Measurements from ENCODE around the gene CHD5.

Gene CHD5

DNA sequence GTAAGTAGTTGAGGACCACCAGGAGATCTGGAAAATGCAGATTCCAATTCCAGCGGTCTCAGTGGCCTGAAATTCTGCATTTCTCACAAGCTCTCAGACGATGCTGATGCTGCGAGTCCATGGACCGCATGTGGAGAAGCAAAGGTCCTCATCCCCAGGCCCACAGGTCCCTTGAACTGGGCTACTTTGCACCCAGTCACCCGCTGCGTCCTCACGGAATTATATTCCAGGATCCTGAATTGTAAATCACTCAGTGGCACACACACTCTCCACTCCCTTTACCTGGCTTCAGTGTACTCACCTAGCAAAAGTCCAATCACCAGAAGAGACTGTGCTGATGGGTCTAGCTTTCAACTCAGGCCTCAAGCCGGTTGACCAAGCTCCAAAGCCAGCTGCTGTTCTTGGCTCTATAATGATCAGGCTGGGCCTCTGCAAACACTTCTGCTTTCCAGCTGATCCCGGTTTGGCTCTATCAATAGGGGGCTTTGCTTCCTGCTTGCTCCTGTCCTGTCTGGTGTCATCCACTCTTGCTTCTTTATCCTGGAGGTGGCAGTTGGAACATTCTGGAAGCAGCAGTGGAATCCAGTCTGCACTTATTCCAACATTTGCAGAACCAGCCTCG is 20.2 kb upstream of the CHD5 start:
- no peak for DNase-seq

DNA sequence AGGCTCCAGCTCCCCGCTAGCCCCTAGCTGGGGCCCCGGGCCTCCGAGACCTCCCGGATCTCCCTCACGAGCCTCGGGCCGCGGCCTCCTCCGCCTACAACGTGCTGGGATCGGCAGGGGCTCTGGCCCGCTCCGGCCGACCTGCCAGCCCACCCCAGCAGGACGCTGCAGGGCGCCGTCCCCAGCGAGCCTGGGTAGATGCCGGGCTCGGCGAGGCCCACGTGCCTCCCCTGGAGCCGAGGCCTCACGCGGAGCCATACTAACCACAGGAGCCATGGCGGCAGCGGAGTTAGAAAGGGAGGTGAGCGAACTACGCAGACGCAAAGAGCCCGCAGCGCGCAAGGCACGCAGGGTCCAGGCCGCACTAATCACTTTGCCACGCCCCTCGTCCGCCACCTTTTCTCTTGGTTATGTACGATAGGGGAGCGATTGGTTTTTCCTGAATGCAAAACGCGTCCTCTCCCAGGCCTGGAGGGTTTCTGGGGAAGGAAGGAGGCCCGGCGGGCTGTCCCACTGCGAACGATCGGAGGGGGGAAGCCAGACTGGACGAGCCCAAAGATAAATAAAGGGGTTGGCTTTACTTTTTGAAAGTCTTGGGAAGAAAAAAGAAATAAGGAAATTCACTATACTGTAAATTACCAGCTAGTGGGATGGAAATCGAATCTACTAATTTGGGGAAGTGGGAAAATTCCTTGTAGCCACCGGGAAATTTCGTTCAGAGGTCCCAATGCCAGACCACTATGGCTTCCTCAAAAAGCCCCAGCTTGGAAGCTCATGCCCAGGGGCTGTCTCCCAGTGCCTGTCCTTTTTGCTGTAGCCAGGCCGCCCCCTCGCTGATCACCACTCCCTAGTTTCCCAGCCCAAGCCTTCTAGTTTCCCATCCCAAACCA is 19.4 kb upstream of the CHD5 start, which contains the start of gene RPL22:
RPL22 (minus strand) TSS at position 298 of the 890 bp plus-strand sequence; CDS start at position 276, 22 bp downstream.
- DNase-seq, result peak; percentile 97

DNA sequence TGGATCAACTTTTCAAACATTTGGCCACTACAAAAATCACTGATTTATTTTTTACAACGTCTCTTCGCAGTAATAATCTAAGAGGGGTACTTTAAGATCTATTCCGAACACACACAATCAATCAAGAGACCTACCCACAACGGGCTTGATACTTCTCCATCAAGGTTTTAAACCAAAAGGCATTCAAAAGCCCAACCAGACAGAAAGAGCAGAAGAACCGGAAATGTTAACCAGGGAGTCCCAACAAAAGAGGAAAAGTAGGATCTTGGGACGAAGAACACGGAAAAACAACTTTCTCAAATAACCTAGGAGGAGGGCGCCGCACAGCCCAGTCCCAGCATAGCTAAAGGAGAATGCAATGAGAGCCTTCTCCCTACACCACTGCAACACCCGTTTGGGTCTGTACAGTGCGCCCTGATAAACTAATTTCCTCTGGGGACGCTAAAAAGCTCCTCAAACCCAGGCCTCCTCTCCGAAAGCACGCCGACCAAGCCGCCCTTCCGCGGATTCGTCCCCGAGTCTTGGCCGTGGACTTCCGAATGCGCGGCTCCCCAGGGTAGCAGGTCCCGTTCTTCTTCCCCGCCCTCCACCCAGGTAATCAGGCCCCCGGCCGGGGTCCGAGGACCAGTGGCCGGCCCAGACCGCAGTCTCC is 18.7 kb upstream of the CHD5 start:
- no peak for DNase-seq

DNA sequence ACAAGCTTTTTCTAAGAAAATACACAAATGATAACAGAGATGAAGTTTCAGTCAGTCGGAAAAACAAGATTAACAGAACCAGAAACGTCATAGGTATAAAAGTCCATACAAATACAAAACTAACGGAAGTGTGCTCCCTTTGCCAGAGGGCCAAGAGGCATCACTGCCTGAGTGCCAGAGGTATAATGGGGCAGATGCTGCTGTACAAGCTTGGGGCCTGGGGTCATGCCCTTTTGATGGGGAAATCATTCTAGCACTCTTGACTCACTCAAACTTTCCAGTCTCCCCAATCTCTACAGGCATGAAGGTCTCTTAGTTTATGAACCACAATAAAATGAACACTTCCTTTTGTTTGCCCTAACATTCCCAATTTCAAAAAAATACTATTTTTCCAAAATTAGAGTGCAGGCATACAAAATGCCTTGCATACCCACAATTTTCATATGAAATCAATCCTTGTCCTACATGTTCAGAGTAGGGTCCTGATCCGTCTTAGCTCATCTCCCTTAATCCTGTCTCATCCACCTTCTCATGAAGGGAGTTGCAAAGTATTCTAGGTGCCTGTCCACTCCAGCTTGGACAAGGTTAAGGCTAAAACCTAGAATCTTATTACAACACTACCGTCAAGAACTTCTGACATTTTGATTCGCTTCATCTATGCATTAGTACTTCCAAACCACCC is 17.8 kb upstream of the CHD5 start:
- DNase-seq, result no peak

DNA sequence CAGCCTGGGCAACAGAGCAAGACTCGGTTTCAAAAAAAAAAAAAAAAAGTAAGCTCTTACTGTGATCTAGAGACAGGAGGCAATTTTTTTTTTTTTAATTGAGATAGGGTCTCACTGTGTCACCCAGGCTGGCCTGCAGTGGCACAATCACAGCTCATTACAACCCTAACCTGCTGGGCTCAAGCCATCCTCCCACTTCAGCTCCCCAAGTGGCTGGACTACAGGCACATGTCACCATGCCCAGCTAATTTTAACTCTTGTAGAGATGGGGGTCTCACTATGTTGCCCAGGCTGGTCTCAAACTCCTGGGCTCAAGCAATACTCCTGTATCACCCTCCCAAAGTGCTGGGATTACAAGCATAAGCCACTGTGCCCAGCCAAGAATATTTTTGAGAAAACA is 11.8 kb upstream of the CHD5 start:
- DNase-seq, result no peak

DNA sequence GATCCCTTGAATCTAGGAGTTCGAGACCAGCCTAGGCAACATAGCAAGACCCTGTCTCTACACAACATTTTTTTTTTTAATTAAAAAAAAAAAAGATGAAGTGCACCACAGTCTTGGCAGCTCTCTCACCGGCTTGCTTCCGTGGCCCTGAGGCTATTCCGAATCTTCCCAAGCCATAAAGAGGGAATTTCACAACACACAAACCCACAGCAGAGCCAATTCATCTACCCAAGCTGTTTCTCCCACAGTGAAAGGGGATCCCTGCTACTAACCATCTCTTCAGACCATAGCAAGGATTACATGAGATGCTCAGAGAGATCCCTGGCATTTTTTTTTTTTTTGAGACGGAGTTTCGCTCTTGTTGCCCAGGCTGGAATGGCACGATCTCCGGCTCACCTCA is 8.3 kb upstream of the CHD5 start:
- no peak for DNase-seq

DNA sequence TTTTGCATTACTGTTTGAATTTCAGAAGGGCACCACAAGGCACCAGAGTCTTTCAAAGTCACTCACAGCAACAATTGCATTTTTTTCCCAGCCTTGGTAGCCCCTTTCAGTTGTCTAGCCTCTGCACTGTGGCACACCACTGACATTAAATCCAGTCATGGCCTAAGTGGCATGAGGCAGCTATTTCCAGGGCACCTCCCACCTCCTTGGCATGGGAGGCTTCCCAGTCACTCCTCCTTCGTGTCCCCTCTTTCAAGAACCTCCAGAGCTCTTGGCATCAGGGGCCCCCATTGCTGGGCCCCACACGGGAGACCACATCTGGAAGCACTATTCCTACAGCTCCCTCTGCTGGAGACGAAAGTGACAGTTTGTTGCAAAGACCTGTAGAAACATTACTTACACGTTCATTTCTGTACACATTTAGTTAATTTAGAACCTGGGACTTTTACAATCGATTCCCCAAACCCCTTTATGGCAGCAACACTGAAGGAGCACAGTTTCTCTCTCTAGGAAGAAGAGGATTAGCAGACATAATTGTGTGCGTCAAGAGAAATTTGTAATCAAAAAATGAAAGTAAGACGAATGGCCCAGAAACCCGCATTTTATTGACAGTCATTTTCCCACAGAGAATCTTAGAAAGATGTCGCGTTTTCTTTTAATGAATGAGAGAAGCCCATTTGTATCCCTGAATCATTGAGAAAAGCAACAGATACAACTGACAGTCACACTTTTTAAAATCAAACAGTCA is 5.7 kb upstream of the CHD5 start:
- DNase-seq, result no peak

DNA sequence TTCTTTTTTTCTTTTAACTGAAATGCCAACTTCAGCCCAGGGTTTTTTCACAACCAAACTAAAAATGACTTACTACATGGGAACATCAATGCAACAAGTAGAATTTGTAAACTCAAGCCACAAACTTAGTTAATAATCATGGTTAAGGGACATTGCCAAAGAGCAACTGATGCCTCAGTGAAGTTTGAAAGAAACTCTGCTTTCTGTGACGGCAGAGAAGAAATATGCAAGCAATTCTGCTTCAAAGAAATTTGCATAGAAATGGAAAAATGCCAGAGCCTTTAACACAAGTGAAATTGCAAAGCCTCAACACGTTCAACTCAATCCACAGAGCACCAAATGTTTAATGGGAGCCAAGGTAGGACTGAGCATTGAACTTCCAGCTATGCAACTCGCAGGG is 5.0 kb upstream of the CHD5 start:
- peak; percentile 65 for DNase-seq

DNA sequence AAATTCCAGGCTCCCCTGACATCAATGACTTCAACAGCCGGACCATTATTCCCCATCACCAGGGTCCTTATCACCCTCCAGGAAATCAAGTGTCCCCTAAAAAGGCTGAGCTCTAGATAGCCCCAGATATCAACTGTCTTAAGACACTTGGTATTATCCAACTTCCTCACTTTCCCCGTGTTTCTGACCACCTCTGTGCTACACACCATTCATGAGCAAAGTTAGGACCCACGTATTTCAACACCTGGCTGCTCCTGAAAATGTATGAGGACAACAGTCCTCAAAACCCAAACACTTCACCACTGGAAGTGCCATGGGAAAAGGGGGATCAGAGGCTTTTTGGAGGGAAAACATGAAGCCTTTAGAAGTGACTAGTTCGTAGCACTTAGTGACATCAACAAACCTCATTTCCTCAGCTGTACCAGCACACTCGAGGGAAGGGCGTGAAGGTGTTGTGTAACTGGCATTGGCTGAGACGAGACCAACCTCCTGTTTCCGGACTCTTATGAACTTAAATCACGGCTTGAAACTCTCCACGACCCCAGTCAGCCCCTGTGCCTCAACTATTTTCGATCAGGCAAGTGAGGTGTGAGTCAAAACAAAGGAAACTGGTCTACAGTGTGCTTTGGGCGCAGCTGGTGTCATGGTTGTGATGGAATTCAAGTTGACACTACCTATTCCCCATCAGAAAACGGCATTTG is 4.1 kb upstream of the CHD5 start:
- no peak for DNase-seq

DNA sequence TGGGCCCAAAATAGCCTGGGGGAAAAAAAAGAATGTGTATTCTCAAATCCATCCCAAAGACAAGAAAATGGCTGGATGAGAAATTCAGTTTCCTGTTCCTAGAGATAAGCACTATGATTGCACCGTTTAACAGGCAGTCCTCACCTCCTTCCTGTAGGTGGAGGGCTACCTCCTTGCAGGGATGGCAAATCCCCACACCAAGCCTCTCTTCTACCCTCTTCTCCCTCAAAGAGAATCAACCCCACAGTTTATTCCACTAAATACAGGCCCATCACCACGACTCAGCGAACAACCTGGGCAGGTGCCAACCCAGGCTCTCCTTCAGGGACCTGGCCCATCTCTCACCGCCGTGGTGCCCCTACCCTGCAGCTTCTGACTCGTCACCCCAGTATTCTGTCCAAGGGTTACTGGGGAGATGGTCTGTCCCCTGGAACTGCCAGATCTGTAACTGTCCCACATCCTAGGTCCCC is 3.4 kb upstream of the CHD5 start:
- no peak for DNase-seq

DNA sequence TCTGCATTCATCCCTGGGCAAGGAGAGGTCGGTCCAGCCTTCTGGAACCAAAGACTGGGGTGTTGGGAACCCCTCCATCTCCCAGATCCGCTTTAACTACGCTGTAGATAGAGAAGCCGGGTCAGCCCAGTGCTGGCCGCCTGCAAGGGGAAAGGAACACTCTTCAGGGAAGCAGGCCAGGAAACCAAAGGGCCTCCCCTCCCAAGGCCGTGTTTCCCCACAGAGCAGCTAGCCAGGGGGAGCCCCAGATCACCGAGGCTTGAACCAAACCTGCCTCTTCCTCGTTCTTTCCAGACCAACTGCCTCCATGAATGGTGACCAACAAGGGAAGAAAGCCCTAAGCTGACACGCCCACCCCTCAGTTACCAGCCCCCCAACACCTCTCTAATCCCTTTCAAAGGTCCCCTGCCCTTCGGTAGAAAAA is 1.2 kb upstream of the CHD5 start:
- no peak for DNase-seq

DNA sequence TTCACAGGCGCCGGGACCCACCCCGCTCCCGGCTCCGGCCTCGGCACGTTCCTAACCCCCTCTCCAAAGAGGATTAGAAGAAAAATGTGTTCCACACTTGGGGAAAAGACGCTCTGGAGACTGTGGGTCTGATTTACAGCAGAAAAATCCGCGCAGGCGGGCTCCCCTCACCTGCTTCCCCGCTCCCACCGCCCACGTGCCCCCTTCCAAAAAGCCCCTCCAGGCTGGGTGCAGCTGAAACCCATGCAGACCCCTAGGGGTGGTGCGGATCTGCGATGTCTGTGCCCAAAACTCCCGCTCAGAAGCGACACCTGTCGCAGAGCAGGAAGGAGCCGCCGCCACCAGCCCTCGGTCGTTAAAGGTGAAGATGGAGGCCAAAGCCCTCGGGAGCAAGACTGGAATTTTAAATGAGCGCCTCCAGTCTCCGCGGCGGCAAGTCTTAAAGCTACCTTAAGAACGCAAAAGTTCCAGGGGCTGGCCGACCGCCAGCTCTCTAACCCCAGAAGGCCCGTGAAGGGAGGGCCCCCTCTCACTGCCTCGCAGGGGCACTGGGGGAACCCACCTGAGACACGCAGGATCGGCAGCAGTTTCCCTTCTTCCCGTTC is 688 bp upstream of the CHD5 start:
- no peak for DNase-seq

DNA sequence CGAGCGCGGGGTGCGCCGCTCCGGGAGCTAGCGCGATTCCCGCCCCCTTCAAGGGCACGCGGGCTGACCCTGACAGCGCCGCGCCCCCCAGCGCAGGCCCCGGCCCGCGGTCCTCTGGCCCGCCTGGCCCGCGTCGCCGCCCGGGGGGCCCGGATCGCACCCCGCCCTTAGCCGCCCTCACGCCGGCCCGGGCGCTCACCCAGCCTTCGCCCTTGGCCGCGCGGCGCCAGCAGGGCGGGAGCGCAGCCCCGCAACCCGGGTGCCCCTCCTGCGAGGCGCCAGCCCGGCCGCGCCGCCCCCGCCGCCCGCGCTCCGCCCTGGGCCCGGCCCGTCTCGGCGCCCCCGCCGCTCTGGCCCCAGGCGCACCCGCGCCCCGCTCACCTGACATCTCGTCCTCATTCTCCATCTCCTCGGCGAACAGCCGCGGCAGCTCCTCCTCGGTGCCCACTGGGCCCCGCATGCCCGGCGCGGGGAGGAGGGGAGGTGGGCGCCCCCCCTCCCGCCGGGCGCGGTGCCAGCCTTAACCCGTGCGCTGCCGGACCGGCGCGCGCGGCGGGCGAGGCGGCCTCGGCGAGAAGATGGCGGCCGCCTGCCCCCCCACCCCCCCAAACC is 451 bp downstream of the CHD5 start:
- DNase-seq, result no peak

DNA sequence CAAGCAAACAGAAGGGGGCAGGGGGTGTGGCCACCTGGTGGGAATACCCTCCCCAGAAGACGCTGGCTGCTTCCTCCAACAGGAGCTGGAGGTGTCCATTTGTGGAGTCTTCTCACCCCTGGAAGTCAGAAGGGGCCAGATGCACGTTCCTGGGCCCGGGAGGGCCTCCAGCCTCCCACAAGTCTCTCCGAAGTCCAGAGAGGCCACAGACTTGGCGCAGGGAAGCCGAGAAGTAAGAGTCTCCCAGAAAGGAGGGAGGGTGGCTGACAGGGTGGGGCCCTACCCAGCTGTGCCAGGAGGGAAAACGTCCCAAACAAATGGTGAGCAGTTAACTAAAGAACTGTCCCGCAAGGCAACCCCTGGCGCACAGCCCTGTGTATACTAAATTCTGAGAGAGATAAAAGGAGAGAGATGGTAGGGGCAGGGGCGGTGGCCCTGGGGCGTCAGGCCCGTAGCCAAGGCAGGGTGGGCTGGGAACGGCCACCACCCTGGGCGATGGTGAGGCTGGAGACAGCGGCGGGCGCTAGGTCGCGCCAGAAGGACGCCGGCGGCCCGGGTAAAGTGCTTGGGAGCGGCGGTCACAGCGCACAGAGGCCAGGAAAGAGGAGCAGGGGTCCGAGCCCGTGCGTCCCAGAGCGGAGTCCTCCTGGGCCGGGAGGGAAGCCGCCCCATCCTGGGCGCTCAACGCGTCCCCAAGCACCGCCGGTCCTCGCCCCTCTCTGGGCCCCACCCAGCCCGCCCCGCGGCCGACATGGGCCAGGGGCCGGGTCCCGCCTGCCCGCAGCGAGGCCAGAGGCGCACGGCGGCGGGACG is 1.2 kb downstream of the CHD5 start:
- no peak for DNase-seq

DNA sequence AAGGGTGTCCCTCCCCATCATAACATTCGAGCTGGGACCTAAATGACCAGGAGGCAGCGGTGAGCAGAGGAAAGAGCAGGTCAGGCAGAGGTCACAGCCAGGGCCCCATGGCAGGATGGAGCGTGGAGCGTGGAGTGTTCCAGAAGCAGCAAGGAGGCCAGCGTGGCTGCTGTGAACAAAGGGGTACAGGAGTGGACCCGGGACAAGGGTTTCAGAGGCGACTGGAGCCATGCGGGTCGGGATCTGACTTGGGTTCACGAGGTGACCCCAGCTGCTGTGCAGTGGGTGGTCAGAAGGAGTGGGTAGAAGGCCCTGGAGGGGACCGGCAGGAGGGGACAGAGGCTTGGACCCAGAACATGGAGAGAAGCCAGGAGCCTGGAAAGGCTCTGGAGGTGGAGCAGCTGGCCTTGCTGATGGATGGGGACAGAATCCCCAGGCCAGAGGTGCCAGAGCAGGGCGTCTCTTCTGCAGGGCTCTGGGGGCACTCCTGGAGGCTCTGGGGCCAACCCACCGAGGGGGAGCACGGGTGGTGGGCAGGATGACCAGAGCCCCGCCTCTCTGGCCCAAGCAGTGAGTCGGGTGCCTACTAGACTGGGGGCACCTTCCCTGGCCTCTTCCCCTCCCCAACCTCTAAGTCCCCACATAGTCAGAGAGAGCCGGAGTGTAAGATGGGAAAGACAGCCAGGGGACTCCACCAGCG is 2.3 kb downstream of the CHD5 start:
- DNase-seq, result no peak

DNA sequence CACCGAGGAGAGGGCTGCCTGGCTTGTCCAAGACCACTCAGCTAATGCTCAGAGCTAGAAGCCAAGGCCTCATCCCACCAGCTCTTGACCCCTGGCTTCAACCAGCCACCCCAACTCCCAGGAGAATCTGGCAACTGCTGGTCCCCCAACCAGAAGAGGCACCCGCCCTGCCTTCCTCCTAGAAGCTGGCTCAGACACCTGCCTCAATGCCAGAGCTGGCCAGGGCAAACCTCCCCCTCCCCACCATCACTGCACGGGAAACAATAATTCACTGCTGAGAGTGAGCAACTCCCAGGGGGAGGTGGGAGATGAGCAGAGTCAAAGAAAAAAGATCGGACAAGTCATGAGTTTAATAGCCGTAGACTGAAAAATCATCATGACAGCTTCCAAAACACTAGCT is 3.3 kb downstream of the CHD5 start:
- no peak for DNase-seq

DNA sequence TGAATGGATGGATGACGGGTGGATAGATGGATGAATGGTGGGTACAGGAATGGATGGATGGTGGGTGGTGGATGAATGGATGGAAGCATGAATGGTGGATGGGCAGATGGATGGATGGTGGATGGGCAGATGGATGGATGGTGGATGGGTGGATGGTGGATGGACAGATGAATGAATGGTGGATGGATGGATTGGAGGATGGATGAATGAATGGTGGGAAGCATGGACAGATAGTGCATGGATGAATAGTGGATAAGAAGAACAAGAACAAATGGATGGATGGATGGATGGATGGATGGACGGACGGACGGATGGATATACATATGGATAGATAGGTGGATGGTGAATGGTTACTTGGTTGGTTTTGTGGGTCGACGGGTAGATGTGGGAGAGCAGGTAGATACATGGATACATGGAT is 4.7 kb downstream of the CHD5 start:
- DNase-seq, result no peak

DNA sequence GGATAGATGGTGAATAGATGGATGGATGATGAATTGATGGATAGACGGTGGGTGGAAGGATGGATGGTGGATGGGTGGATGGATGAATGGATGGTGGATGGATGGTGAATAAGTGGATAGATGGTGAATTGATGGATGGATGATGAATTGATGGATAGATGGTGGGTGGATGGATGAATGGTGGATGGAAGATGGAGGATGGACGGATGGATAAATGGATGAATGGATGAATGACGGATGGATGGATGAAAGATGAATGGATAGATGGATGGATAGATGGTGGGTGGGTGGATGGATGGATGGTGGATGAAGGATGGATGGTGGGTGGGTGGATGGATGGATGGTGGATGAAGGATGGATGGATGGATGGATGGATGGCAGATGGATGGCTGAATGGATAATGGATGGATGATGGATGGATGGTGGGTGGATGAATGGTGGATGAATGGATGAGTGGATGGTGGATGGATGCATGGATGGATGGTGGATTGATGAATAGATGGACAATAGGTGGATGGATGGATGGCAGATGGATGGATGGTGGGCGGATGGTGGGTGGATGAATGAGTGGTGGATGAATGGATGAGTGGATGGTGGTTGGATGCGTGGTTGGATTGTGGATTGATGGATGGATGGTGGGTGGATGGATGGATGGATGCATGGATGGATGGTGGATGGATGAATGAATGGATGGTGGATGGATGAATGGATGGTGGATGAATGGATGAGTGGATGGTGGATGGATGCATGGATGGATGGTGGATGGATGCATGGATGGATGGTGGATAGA is 5.3 kb downstream of the CHD5 start:
- no peak for DNase-seq
